NCI-H748 treated with DMSO at 0.1 percent for 48 hours (cell line): ENCODE measurements around the gene INPP5A.
"Not testable (repeated sequence)": the region's sequence is repeated elsewhere in the genome, so short reads cannot be mapped to it uniquely, and the experiment has no call there.

Experiments used
- DNase-seq: peaks from one replicate; lab custom pipeline; 2025; lab: John Stamatoyannopoulos, UW

Gene INPP5A

GRCh38 chr10:132597654-132598053 lies 60.1 kb downstream of the INPP5A start:
- no peak for DNase-seq

GRCh38 chr10:132599023-132599618 lies 61.5 kb downstream of the INPP5A start:
- not testable (repeated sequence) for DNase-seq

DNA sequence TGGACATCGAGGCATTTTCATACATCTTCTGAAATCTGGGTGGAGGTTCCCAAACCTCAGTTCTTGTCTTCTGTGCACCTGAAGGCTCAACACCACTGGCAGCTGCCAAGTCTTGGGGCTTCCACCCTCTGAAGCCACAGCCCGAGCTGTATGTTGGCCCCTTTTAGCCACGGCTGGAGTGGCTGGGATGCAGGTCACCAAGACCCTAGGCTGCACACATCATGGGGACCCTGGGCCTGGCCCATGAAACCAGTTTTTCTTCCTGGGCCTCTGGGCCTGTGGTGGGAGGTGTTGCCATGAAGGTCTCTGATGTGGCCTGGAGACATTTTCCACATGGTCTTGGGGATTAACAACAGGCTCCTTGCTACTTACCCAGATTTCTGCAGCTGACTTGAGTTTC lies 62.1 kb downstream of the INPP5A start:
- DNase-seq: no peak

DNA sequence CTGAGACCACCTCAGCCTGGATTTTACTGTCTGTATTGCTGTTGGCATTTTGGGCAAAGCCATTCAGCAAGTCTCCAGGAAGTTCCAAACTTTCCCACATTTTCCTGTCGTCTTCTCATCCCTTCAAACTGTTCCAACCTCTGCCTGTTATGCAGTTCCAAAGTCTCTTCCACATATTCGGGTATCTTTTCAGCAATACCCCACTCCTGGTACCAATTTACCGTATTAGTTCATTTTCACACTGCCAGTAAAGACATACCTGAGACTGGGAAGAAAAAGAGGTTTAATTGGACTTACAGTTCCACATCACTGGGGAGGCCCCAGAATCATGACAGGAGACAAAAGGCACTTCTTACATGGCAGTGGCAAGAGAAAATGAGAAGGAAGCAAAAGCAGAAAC lies 62.8 kb downstream of the INPP5A start:
- no peak for DNase-seq

DNA sequence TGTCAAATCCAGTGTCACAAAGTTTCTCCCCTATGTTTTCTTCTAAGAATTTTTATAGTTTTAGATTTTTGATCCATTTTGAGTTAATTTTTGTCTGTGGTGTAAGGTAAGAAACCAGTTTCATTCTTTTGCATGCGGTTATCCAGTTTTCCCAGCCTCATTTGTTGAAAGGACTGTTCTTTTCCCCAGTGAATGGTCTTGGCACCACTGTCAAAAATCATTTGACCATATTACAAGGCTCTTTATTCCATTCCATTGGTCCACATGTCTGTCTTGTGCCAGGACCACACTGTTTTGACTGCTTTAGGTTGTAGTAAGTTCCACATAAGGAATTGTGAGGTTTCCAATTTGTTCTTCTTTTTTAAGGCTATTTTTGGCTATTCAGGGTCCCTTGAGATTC lies 64.0 kb downstream of the INPP5A start:
- no peak for DNase-seq

- DNase-seq: no peak
Measured at GRCh38 chr10:132602614-132603013, 65.0 kb downstream of the INPP5A start.

DNA sequence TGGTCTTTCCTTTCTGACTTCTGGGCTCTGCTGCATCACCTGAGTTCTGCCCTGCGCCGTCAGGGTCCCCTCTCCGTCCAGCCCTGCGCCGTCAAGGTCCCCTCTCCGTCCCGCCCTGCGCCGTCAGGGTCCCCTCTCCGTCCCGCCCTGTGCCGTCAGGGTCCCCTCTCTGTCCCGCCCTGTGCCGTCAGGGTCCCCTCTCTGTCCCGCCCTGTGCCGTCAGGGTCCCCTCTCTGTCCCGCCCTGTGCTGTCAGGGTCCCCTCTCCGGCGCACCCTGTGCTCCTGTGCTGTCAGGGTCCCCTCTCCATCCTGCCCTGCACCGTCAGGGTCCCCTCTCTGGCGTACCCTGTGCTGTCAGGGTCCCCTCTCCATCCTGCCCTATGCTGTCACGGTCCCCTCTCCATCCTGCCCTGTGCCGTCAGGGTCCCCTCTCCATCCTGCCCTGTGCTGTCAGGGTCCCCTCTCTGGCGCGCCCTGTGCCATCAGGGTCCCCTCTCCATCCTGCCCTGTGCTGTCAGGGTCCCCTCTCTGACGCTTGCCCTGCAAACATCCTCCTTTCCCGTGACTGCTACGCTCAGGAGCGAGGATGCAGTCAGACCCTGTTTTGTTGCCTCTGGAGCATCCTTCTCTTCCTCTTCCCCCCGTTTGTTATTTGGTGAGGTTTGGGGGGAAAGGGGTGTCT lies 66.4 kb downstream of the INPP5A start:
- no peak for DNase-seq

DNA sequence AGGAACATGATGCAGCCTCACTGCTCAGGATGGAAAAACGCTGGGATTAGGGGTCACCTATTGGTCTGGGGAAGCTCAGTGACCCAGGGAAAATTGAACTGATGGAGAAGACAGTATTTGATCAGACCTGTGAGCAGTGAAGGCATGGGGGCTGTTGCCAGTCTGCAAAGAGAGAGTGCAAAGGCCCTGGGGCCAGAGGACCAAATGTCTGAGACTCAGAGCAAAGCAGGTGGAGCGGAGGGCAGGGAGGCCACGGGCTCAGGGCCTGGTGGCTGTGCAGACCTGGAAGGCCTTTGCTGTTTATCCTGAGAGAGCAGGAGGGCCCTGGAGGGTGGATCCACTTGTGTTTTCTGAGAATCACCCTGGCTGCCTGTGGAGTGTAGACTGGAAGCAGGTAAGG lies 67.1 kb downstream of the INPP5A start:
- DNase-seq: no peak

DNA sequence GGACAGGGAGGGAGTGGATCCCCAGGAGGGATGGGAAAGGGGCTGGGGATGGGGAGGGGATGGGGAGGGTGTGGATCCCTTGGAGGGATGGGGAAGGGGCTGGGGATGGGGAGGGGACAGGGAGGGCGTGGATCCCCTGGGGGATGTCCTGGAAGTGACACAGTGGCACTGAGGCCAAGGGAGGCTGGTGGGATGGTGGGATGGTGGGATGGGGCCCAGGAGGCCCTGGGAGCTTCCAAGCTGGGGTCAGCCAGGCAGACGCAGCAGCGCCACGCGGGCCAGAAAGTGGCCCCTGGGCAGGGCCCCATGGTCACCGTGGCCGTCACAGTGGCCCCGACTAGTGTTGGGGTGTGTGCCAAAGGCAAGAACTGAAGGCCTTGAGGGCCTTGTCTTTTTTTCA lies 67.8 kb downstream of the INPP5A start:
- DNase-seq: no peak

DNA sequence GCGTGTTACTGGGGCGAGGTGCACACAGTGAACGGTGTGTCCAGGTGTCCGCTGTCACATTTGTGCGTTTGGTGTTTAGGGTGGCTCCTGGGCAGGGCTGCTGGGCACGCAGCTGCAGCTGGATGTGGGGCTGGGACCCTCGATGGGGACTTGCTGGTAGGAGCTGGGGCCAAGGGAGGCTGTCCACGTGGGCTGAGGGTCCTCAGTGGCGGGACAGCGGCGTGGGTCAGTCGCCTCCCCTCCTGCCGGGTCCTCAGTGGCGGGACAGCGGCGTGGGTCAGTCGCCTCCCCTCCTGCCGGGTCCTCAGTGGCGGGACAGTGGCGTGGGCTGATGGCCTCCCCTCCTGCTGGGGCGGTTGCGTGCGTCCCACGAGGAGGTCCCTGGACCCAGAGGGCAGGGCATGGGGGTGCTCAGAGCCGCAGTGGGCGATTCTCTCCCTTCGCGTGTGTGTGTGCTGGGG lies 68.5 kb downstream of the INPP5A start:
- no peak for DNase-seq

- no peak for DNase-seq
Measured at GRCh38 chr10:132606536-132607316, 69.1 kb downstream of the INPP5A start.

GRCh38 chr10:132607491-132607890 lies 69.9 kb downstream of the INPP5A start:
- DNase-seq: no peak

- DNase-seq: no peak
Measured at GRCh38 chr10:132607961-132608495, 70.4 kb downstream of the INPP5A start.

DNA sequence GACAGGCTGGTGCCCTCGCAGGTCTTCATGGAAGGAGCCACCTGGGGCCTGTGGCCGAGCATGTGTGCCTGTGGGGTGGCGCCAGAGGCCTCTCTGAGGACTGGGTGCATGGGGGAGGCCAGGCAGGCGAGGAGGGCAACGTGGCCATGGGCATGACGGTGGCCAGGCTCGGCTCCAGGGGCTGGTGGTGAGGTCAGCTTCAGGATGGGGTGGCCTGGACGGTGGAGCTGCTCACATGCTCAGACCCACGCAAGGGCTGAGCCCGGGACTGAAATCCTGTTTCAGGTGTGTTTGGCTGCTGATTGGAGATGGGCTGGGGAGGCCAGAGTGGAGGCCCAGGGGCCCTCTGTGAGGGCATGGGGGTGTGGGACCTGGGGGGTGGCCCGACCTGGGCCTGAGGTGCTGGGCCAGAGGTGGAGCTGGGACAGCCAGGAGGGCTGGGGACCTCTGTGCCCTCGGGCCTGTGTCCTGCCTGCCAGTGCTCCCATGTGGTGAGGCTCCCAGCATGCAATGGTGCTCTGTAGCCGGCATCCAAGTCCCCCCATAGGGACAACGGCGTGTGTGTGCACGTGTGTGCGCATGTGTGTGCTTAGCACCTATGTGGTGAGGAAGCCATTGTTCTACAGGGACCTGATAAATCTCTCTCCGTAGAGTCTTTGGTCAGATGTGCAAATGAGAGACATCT lies 71.1 kb downstream of the INPP5A start:
- no peak for DNase-seq

- DNase-seq: no peak
Measured at GRCh38 chr10:132609211-132609610, 71.6 kb downstream of the INPP5A start.

DNA sequence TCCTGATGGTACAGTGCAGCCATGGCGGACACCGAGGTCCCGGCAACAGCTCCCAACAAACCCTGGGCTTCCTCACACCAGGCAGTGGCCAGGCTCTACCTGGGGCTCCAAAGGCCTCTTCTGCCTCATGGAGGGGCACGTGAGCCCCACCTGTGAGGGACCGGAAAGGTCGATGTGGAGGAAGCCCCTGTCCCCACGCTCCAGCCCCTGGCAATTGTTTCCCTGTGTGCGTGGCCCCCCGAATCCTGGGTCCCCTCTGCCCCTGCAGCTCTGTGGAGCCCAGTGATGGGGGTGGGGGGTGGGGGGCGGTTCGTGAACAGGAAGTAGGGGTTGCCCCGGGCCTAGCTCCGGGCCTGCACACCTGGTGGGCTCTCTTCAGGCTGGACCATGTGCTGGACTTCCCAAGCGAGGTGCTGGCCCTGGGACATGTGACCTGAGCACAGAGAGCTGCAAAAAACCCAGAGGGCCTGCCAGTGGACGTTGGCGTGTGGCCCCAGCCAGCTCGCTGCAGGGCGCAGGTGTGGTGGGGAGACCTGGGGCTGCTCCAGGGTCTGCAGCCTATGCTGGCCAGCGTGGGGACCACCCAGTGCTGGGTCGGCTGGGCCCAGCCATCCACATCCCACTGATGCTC lies 72.6 kb downstream of the INPP5A start:
- DNase-seq: no peak

DNA sequence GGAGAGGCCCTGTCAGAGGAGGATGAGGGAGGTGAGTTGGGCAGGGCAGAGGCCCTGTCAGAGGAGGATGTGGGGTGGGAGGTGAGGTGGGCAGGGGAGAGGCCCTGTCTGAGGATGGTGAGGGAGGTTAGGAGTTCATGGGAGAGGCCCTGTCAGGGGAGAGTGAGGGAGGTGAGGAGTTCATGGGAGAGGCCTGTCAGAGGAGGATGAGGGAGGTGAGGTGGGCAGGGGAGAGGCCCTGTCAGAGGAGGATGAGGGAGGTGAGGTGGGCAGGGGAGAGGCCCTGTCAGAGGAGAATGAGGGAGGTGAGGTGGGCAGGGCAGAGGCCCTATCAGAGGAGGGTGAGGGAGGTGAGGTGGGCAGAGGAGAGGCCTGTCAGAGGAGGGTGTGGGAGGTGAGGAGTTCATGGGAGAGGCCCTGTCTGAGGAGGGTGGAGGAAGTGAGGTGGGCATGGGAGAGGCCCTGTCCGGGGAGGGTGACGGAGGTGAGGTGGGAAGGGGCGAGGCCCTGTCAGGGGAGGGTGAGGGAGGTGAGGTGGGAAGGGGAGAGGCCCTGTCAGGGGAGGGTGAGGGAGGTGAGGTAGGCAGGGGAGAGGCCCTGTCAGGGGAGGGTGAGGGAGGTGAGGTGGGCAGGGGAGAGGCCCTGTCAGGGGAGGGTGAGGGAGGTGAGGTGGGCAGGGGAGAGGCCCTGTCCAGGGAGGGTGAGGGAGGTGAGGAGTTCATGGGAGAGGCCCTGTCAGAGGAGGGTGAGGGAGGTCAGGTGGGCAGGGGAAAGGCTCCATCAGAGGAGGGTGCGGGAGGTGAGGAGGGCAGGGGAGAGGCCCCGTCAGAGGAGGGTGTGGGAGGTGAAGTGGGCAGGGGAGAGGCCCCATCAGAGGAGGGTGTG lies 73.7 kb downstream of the INPP5A start:
- no peak for DNase-seq

DNA sequence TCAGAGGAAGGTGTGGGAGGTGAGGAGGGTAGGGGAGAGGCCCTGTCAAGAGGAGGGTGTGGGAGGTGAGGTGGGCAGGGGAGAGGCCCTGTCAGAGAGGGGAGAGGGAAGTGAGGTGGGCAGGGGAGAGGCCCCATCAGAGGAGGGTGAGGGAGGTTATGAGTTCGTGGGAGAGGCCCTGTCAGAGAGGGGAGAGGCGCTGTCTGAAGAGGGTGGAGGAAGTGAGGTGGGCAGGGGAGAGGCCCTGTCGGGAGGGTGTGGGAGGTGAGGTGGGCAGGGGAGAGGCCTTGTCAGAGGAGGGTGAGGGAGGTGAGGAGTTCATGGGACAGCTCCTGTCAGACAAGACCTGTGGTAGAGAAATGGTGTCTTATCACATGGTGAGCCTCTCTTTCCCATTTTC lies 74.4 kb downstream of the INPP5A start:
- no peak for DNase-seq

DNA sequence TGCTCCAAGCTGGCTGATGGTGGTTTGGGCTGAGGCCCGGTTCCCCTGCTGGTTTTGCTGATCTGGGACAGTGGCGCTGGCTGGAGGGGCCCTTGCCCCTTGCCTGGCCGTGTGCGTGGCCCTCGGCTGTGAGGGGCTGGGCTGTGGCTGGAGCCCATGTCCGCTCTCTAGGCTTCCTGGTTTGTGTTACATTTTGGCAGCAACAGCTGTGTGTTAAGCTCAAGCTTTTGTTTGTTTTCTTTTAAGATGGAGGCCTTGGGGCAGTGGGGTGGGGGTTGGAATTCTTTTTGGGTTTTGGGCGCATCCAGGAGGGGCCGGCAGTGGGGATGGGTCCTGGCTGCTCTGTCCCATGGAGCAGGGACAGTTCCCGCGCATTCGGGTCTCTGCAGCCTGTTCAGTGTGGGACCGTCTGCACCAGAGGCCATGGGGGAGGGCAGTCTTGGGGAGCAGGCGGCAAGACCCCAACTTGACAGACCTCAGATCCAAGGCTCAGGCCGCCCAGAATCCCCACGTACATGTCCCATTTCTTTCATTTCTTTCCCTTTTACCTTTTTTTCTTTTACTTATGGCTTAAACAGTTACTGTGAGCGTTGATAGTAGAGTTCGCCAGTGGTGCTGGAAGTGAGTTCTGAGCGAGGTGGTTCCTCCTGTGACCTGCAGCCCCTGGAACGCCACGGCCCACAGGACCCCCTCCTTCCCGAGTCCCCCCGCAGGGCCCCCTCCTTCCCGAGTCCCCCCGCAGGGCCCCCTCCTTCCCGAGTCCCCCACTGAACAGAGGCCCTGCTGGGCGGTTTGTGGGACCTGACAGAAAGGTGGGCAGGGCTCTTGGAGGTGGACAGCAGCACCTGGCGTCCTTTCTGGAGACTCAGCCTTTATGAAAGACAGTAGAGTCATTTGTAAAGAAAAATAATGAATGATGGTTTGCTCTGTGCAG lies 75.3 kb downstream of the INPP5A start:
- no peak for DNase-seq
